Anterior cingulate cortex (tissue), 58 donors: ENCODE data around the gene FRRS1.
"Not testable (repeated sequence)": the region's sequence is repeated elsewhere in the genome, so short reads cannot be mapped to it uniquely, and the experiment has no call there.

Source experiments
- DNase-seq, 58 donors: peaks; one replicate each; lab custom pipeline; 2025; lab: John Stamatoyannopoulos, UW

The FRRS1 gene

GRCh38 chr1:99768104-99768503 lies 1.7 kb upstream of the FRRS1 start:
- no peak for DNase-seq

- no peak for DNase-seq
Measured at GRCh38 chr1:99764909-99765308, 1.5 kb downstream of the FRRS1 start.

GRCh38 chr1:99764439-99764838 lies 2.0 kb downstream of the FRRS1 start:
- no peak for DNase-seq

DNA sequence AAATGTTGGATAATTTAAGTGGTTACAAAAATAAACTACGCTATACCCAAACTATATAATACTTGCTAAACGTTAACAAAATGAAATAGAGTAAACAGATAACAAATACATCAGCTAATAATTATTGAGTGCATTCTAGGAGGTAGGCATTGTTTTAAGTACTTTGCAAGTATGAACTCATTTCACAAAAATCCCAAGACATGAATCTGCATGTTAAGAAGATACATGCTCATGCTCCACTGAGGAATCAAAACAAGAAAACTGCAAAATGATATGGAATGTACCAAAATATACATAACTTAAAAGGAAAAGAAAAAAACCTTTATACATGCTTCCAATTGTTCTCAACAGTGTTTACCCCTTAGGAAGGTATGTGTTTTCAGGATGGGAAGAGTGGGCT lies 2.5 kb downstream of the FRRS1 start:
- no peak for DNase-seq

GRCh38 chr1:99761774-99762173 lies 4.7 kb downstream of the FRRS1 start:
- no peak for DNase-seq

- no peak for DNase-seq
Measured at GRCh38 chr1:99759518-99760160, 6.8 kb downstream of the FRRS1 start.

GRCh38 chr1:99758686-99759517 lies 7.5 kb downstream of the FRRS1 start:
- not testable (repeated sequence) for DNase-seq

GRCh38 chr1:99758073-99758511 lies 8.3 kb downstream of the FRRS1 start:
- no peak for DNase-seq

- DNase-seq: no peak
Measured at GRCh38 chr1:99756598-99756997, 9.8 kb downstream of the FRRS1 start.

DNA sequence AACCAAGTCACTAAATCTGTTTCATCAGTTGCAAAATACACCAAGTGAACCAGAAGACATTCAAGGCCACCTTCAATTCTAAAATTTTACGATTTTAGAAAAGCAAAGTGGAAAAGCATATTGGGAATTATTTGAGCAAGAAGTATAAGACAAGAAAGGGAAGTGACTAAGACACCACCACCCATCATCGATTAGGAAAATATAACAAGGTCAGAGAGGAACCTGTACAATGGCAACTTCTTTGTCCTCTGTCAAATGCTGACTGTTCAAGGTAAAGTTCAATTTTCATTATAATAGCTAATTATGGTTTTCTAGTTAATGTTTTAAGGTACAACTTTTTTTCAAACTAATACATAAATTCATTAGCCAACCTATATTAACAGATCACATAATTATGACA lies 10.8 kb downstream of the FRRS1 start:
- no peak for DNase-seq

- no peak for DNase-seq
Measured at GRCh38 chr1:99754697-99755096, 11.7 kb downstream of the FRRS1 start.

DNA sequence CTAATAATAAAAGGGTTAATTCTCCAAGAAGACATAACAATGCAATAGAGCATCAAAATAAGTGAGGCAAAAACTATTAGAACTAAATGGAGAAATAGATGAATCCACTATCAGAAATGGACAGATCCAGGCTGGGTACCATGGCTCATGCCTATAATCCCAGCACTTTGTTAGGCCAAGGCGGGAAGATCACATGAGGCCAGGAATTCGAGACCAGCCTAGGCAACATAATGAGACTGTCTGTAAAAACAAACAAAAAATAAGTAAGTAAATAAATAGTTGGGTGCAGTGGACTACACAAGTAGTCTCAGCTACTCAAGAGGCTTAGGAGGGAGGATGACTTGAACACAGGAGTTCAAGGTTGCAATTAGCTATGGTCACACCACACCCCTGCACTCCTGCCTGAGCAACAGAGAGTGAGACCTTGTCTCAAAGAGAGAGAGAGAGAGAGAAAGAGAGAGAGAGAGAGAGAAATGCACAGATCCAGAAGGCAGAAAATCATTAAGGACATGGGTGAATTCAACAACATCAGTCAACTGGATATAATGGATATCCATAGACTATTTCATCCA lies 12.3 kb downstream of the FRRS1 start:
- no peak for DNase-seq

- DNase-seq: no peak
Measured at GRCh38 chr1:99751877-99752504, 14.4 kb downstream of the FRRS1 start.

DNA sequence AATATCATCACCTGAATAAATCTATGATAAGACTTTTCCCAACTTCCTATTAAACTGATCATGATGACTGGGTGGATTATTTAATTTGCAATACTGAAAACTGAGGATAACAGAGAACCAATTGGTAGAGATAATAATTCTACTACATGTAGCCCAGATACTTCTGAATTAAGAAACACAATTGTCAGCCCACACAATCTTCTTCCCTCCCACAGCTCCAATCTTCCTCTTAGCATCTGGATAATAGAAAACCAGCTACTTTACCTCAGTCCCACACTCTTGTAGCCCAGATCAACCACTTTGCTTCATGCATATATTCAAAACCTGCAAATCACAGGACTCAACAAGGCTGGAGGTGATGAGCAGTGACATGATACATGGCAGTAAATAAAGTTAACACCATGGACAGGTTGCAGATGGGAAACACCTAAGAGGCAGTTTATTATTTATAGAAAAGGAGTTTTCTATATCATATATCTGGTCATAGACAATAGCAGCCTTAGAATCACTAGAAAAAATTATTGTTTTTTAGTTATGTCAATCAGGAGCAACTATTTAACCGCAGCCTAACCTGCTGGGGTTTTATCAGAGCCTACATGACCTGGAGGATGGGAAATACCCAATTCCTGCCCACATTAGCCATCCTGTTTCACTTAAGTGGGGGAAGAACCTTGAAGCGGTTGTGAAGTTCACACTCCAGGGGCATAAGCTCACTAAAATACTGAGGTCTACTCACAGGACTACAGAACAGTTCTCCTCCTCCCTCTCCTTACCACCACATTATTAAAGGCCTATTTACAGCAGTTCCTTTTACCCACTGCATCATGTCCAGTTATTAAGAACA lies 16.7 kb downstream of the FRRS1 start:
- DNase-seq: no peak

GRCh38 chr1:99748419-99748818 lies 18.0 kb downstream of the FRRS1 start:
- no peak for DNase-seq

DNA sequence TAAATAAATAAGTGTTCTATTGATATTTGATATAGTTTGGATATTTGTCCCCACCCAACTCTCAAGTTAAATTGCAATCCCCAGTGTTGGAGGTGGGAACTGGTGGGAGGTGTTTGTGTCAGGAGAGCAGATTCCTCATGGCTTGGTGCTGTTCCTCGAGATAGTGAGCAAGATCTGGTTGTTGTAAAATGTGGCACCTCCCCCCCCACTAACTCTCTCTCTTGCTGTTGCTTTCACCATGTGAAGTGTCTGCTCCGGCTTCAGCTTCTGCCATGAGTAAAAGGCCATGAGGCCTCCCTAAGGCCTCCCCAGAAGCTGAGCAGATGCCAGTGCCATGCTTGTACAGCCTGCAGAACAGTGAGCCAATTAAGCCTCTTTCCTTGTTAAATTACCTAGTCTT lies 20.8 kb downstream of the FRRS1 start:
- no peak for DNase-seq

- DNase-seq: no peak
Measured at GRCh38 chr1:99745061-99745460, 21.4 kb downstream of the FRRS1 start.

GRCh38 chr1:99740141-99740540 lies 26.3 kb downstream of the FRRS1 start:
- no peak for DNase-seq

GRCh38 chr1:99738858-99739465 lies 27.5 kb downstream of the FRRS1 start:
- DNase-seq: no peak

DNA sequence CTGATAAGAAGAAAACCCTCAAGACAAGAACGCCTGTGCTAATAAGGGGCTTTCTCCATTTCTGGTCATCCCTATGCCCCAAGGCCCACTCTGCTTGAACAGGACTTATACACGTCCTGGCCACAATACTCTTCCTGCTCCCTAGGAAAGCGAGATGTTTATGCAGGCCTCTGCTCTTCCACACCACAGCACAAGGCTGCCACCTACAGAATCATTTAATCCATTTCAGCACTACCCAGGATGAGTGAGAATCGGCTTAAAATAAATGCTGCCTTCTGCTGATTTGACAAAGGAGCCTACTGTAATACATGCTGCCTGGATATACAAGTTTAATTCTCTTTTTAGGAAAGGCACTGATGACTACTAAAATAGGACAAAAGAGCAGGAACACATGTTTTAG lies 29.4 kb downstream of the FRRS1 start:
- DNase-seq: peak in 30 of 58 donors; percentile 0 to 27 (median 4)
